ENCODE data around the gene PIP5K1C.
A peak's percentile ranks its signal among the peaks of the same experiment; 100 is the strongest.

PIP5K1C gene

GRCh38 chr19:3694361-3695123 lies 5.7 kb downstream of the PIP5K1C start:
- DNase-seq (ENCODE audit: low read depth, low spot score) = no peak

DNA sequence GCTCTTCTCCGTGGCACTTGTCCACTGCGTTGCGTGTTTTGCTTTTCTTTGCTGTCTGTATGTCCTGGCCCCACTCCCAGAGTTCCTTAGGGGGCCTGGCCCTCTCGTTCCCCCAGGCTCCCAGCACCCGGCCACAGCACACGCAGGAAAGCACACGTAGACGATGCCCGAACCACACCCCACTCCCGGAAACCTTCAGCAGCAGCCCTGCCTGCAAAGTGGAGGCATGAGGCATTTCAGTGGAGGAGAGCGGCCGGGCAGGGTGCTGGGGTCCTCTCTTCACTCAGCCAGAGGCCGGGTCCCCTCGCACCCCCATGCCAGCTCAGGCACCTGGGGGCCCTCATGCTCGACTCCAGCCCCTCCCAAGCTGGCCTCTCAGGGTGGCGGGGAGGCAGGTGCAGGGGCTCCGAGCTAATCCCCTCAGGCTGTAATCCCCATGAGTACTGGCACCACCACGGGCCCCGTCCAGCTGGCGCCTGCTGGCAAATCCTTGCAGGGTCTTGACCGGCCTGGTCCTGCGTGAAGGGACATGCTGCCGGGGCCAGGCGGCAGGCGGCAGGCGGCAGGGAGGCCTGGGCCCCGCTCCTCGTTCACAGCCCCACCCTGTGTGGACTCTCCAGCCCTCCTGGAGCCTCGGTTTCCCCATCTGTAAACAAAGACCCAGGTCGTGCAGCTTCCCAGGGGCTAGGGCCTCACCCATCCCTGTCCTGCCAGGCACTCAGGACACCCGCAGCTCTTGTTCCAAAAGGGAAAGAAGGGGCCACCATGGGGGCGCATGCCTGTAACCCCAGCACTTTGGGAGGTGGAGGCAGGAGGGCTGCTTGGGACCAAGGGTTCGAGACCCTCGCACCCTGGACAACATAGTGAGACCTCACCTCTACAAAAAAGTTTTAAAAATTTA lies 7.0 kb downstream of the PIP5K1C start:
- DNase-seq (ENCODE audit: low read depth, low spot score) = no peak

- DNase-seq (ENCODE audit: low read depth, low spot score) = no peak
Observed at GRCh38 chr19:3692141-3693024, 7.9 kb downstream of the PIP5K1C start.

- no peak for DNase-seq (ENCODE audit: low read depth, low spot score)
Observed at GRCh38 chr19:3691726-3692125, 8.5 kb downstream of the PIP5K1C start.

- DNase-seq (ENCODE audit: low read depth, low spot score) = no peak
Observed at GRCh38 chr19:3691372-3691716, 8.9 kb downstream of the PIP5K1C start.

- DNase-seq (ENCODE audit: low read depth, low spot score) = no peak
Observed at GRCh38 chr19:3690551-3691371, 9.5 kb downstream of the PIP5K1C start.

DNA sequence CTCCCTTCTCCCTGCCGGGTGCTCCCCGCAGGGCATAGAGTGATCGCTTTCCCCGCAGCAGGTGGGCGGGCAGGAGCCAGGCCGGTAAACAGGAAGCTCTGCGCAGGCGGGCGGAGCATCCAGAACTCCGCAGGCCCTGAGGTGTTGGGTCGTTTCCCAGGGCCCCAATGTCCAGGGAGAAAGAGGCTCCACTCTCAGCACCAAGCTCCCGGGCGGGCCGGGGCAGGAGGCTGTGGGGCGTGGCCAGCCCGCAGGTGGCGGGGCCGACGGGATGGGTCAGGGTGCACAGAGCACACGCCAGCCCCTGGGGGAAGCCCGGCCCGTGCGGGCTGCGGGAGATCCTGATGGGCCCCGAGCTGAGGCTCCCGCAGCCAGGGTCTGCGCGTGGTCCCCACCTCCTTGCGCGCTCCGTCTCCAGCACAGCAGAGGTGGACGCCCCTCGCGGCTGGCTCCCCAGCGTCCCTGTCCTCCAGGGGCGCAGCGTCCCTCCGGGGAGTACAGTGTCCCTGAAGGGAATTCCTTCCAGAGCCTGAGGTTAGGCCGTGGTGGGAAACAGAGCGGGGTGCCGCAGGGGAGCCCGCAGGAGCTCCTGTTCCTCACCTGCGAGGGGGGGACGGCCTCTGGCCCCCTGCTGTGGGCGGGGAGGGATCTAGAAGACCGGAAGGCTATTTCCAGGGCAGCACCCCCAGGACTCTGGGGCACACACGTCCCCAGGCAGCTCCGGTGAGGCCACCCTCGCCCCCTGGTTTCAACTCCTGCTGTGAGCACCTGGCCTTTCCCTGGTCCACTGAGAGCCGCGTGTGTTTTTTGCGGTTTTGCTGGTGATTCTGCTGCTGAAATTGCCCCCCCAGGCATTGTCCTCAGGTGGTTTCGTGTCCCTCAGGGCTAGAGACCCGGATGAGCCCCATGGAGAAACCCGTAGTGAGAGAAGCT lies 12.2 kb downstream of the PIP5K1C start:
- no peak for DNase-seq (ENCODE audit: low read depth, low spot score)

DNA sequence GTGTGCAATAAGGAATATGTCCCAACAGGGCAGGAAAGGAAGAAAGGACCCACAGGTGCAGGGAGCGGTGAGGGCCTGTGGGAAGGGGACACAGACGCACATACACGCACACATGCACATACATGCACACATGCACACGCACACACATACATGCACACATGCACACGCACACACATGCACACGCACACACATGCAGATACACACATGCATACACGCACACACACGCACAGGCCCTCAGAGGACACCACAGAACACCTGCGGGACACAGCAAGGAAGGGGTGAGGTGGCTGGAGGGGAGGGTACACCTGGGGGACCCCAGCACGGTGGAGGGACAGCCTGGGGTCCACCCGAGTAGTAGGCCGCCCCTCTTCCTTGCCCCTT lies 12.9 kb downstream of the PIP5K1C start:
- no peak for DNase-seq (ENCODE audit: low read depth, low spot score)

- no peak for DNase-seq (ENCODE audit: low read depth, low spot score)
Observed at GRCh38 chr19:3684817-3685410, 15.4 kb downstream of the PIP5K1C start.

- DNase-seq (ENCODE audit: low read depth, low spot score) = peak; percentile 56
Observed at GRCh38 chr19:3684054-3684816, 16.0 kb downstream of the PIP5K1C start.

GRCh38 chr19:3683405-3684053 lies 16.7 kb downstream of the PIP5K1C start:
- peak; percentile 42 for DNase-seq (ENCODE audit: low read depth, low spot score)

DNA sequence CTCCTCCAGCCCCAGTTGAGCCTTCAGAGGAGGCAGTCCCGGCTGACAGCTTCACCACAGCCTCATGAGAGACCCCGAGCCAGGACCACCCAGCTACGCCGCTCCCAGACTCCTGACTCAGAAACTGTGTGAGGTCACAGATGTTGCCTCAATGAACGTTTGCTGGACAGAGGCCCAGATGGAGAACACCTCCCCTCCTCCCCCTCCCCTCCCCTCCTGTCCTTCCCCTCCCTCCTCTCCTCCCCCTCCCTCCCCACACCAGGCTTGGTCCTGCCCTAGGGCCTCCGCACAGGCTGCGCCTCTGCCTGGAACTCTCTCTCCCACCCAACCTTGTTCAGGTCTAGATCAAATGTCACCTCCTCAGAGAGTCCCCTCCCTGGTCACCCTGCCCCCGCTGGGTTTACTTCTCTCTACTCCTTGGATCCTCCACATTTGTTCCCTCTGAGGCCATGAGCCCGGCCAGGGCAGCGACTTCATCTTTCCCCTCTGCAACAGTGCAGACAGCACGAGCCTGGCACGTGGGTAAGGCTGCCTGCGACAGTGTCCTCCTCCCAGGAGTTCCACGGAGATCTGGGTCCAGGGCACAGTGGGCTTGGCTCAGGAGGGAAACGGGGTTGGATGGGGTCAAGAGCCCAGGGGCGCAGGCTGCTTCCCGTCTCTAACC lies 17.4 kb downstream of the PIP5K1C start:
- DNase-seq (ENCODE audit: low read depth, low spot score) = peak; percentile 63

GRCh38 chr19:3682286-3682685 lies 18.0 kb downstream of the PIP5K1C start:
- DNase-seq (ENCODE audit: low read depth, low spot score) = no peak

DNA sequence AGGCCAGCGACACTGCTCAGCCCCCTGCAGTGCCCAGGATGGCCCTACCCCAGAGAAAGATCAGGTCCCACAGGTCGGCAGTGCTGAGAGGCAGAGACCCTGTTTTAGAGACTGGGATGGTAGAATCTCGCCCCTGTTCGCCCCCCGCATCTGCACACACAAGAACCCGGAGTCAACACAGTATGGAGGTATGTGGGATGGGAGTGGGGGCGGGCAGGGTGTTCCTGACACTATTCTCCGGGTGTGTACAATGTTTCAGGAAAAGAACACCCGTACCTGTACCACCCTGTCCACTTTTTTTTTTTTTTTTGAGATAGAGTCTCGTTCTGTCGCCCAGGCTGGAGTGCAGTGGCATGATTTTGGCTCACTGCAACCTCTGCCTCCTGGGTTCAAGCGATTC lies 19.3 kb downstream of the PIP5K1C start:
- no peak for DNase-seq (ENCODE audit: low read depth, low spot score)

DNA sequence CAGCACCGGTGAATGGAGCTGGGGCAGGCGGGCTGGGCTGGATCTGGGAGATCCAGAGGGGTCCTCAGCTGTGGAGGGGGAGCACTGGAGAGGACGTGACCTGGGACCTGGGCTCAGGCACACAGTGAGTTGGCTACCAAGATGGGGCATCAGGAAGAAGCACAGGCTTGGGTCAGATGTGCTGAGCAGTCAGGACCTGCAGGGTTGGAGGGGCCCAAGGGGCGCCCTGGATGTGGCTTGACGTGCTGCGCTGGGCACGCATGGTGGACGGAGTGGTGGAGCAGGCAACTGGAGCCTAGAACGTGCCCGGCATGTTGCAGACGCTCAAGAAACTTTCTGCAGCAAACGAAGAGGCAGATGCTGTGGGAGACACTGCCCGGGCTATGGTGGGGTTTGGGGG lies 20.7 kb downstream of the PIP5K1C start:
- no peak for DNase-seq (ENCODE audit: low read depth, low spot score)

- no peak for DNase-seq (ENCODE audit: low read depth, low spot score)
Observed at GRCh38 chr19:3679138-3679537, 21.1 kb downstream of the PIP5K1C start.

DNA sequence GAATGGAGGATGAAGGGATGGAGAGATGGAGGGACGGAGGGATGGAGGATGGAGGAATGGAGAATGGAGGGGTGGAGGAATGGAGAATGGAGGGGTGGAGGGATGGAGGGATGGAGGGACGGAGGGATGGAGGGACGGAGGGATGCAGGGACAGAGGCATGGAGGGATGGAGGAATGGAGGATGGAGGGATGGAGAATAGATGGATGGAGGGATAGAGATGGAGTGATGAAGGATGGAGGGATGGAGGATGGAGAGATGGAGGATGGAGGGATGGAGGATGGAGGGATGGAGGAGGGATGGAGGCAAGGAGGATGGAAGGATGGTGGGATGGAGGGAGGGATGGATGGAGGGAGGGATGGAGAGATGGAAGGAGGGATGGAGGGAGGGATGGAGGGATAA lies 22.1 kb downstream of the PIP5K1C start:
- no peak for DNase-seq (ENCODE audit: low read depth, low spot score)

Data from astrocyte of the hippocampus (primary cell).